Fibroblast of pulmonary artery (primary cell): ENCODE results near the gene SCAF1.
A peak's percentile ranks its signal among the peaks of the same experiment; 100 is the strongest.

Experiments used
- DNase-seq: peaks from one replicate; pipeline ENCODE4 v3.0.0-alpha.2; 2010; ENCODE audit warnings: low read depth
- H3K4me3 ChIP-seq: replicated peaks from 2 replicates; pipeline ENCODE4 v1.5.1; 2011; ENCODE audit warnings: low read depth, mild to moderate bottlenecking, control low read depth, low read length, moderate library complexity
- CTCF ChIP-seq: IDR thresholded peaks from 2 replicates; pipeline ENCODE4 v1.5.1; 2011; ENCODE audit warnings: mild to moderate bottlenecking, control low read depth, low read length, inconsistent platforms; ENCODE audit errors: missing control alignments

The SCAF1 gene

GRCh38 chr19:49663224-49663623, 21.2 kb downstream of the SCAF1 start:
- DNase-seq: no peak
- no peak overlapping the region for H3K4me3 ChIP-seq
- no peak for TF ChIP-seq CTCF

GRCh38 chr19:49664171-49665035, 22.4 kb downstream of the SCAF1 start:
- H3K4me3 ChIP-seq: peak overlapping the region; percentile 79
- DNase-seq: peak; percentile 78
- TF ChIP-seq CTCF: no peak

- H3K4me3 ChIP-seq: peak overlapping the region; percentile 79
- TF ChIP-seq CTCF: no peak
- DNase-seq: no peak
Measured at GRCh38 chr19:49665036-49665350, 23.0 kb downstream of the SCAF1 start.

- peak; percentile 97 for DNase-seq
- peak within 1 kb of the TSS; percentile 79 for H3K4me3 ChIP-seq
- TF ChIP-seq CTCF: no peak
Measured at GRCh38 chr19:49665351-49666119, 23.5 kb downstream of the SCAF1 start, which contains the start of the genes BCL2L12 and IRF3. Gene BCL2L12, plus strand, starts transcription at chr19:49665933. Its CDS starts 760 bp downstream, at chr19:49666693. Gene IRF3, minus strand, starts transcription at chr19:49665857. Its CDS starts 1,019 bp downstream, at chr19:49664838.

GRCh38 chr19:49666120-49666444, 24.1 kb downstream of the SCAF1 start:
- no peak for TF ChIP-seq CTCF
- no peak for DNase-seq
- peak overlapping the region; percentile 79 for H3K4me3 ChIP-seq

- H3K4me3 ChIP-seq: no peak overlapping the region
- DNase-seq: no peak
- TF ChIP-seq CTCF: no peak
Measured at GRCh38 chr19:49667473-49667872, 25.5 kb downstream of the SCAF1 start.
